AG04449 (cell line): Measurements from ENCODE around the gene KLHL35.

Experiments
- CTCF ChIA-PET: fragments of 350-600 bp; formaldehyde crosslinking; extraction: SDS; loops from one replicate; lab custom pipeline; 2021; ENCODE audit warnings: antibody characterized with exemption; lab: Yijun Ruan, JAX
- POLR2A ChIA-PET: fragments of 400-600, 350-600 bp; formaldehyde crosslinking; extraction: SDS; loops from one replicate; lab custom pipeline; 2020; ENCODE audit warnings: antibody characterized with exemption, inconsistent platforms; lab: Yijun Ruan, JAX
- DNase-seq: peaks from one replicate; pipeline ENCODE4 v3.0.0-alpha.2; 2010; ENCODE audit warnings: low read depth, low spot score
- H3K4me3 ChIP-seq: 2 replicates; pipeline ENCODE4 v1.5.1; 2011; ENCODE audit warnings: low read depth, mild to moderate bottlenecking, control low read depth, low read length
- CTCF ChIP-seq: IDR thresholded peaks from one replicate; pipeline ENCODE4 v1.5.1; 2011; ENCODE audit warnings: mild to moderate bottlenecking, moderate library complexity, low read length, control low read depth, inconsistent platforms; ENCODE audit not compliant: insufficient read depth; ENCODE audit errors: missing control alignments

The KLHL35 gene

GRCh38 chr11:75447415-75447814, 14.4 kb upstream of the KLHL35 start:
- POLR2A ChIA-PET: no interaction called here
- no peak for TF ChIP-seq CTCF
- DNase-seq: no peak
- CTCF ChIA-PET: interaction anchor here (3.3 to 9.4 kb wide), 4 partner anchors 12 to 97 kb away, joined by 15 to 658 read pairs (median 42); partner anchors contain the start of genes GDPD5 and KLHL35
- no peak overlapping the region for H3K4me3 ChIP-seq

GRCh38 chr11:75445315-75445953, 12.4 kb upstream of the KLHL35 start:
- no peak overlapping the region for H3K4me3 ChIP-seq
- peak; percentile 90 for TF ChIP-seq CTCF
- POLR2A ChIA-PET: no interaction called here
- CTCF ChIA-PET: interaction anchor here (0.6 to 9.4 kb wide), 40 partner anchors 8 to 422 kb away, joined by 3 to 658 read pairs (median 5); partner anchors contain the start of genes GDPD5 and KLHL35
- no peak for DNase-seq

GRCh38 chr11:75443043-75443442, 10.0 kb upstream of the KLHL35 start:
- ChIA-PET POLR2A (no interaction called here), CTCF (interaction anchor here (1.3 to 9.4 kb wide), 7 partner anchors 8 to 83 kb away, joined by 3 to 658 read pairs (median 33); partner anchors contain the start of genes GDPD5 and KLHL35)
- no peak for TF ChIP-seq CTCF

GRCh38 chr11:75442161-75442885, 9.3 kb upstream of the KLHL35 start:
- ChIA-PET CTCF (interaction anchor here (1.0 to 9.4 kb wide), 3 partner anchors 9 to 163 kb away, joined by 3 to 658 read pairs (median 3); partner anchors contain the start of gene GDPD5), POLR2A (no interaction called here)
- DNase-seq: no peak
- H3K4me3 ChIP-seq: no peak overlapping the region
- TF ChIP-seq CTCF: no peak

More at GRCh38 chr11:75443043-75443442, 10.0 kb upstream of the KLHL35 start:
- H3K4me3 ChIP-seq: no peak overlapping the region
- DNase-seq: no peak

- CTCF ChIA-PET: interaction anchor here (1.0 to 9.4 kb wide), 3 partner anchors 54 to 162 kb away, joined by 3 to 658 read pairs (median 5); partner anchors contain the start of gene GDPD5
These were observed 8.8 kb upstream of the KLHL35 start for GRCh38 chr11:75441804-75442132.

More at GRCh38 chr11:75441804-75442132, 8.8 kb upstream of the KLHL35 start:
- TF ChIP-seq CTCF: no peak
- POLR2A ChIA-PET: no interaction called here
- no peak overlapping the region for H3K4me3 ChIP-seq
- DNase-seq: no peak
